T-helper 1 cell treated with Interleukin-12 subunit alpha and Interleukin-12 subunit beta and Interleukin-4 antibody, amounts not matched to agents 30 μg/mL and 1 μg/mL, for 36 hours (primary cell): ENCODE results near the gene ENC1.

Experiments
- H3K27ac Mint-ChIP-seq: one replicate; pipeline ENCODE4 v1.8.0; 2021; ENCODE audit warnings: mild to moderate bottlenecking, mixed read lengths
- H3K27me3 Mint-ChIP-seq: one replicate; pipeline ENCODE4 v1.8.0; 2021; ENCODE audit warnings: low read depth, mixed read lengths
- H3K36me3 Mint-ChIP-seq: one replicate; pipeline ENCODE4 v1.8.0; 2021; ENCODE audit warnings: low read depth, mixed read lengths
- H3K4me1 Mint-ChIP-seq: one replicate; pipeline ENCODE4 v1.8.0; 2021; ENCODE audit warnings: low read depth, mixed read lengths
- H3K4me3 Mint-ChIP-seq: one replicate; pipeline ENCODE4 v1.8.0; 2021; ENCODE audit warnings: mild to moderate bottlenecking, moderate library complexity, mixed read lengths
- H3K9me3 Mint-ChIP-seq: one replicate; pipeline ENCODE4 v1.8.0; 2021; ENCODE audit warnings: mixed read lengths

ENC1 gene

DNA sequence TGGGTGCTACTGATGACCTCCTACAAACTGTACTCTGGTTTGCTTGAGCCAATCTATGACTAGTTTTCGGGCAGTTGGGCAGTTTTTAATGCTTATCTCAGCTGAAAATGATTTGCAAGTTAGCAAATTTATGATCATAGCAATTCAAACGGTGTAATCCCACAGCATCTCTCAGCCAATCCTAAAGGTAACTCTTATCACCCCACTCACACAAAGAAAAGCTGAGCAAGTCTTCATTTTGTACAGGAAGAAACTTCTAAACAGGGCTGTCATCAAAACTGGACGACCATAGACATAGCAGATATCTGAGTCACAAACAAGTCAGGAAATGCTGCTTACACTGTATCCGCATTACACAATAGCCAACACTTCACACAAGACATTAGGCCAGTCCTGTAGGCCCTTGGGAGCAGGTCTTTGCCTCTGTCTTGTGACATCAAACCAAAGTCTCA is 2.6 kb upstream of the ENC1 start:
- Mint-ChIP-seq H3K9me3 (no peaks in the 10 kb centered on the region), H3K4me1 (peaks cover 27% of the 10 kb centered on the region), H3K4me3 (no peak overlapping the region), H3K36me3 (no peaks in the 10 kb centered on the region), H3K27ac (no peak overlapping the region), H3K27me3 (peaks cover 54% of the 10 kb centered on the region)

DNA sequence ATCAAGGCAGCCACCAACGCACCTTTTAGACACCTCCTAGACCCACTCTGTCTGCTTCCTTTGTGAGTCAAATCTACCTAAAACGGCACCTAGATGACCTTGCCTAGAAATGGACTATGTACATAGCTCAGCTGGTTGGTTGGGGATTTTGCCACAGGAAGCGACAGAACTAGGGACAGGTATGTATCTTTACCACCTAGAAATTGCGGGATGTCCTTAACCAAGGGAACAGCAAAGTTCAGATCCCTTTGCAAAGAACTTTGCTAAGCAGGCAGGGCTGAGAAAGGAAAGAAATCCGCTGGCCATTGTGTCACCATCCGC is 2.0 kb upstream of the ENC1 start:
- Mint-ChIP-seq H3K27me3 (peaks cover 60% of the 10 kb centered on the region), H3K4me1 (peaks cover 27% of the 10 kb centered on the region), H3K4me3 (no peak overlapping the region), H3K27ac (no peak overlapping the region), H3K36me3 (no peaks in the 10 kb centered on the region), H3K9me3 (no peaks in the 10 kb centered on the region)

DNA sequence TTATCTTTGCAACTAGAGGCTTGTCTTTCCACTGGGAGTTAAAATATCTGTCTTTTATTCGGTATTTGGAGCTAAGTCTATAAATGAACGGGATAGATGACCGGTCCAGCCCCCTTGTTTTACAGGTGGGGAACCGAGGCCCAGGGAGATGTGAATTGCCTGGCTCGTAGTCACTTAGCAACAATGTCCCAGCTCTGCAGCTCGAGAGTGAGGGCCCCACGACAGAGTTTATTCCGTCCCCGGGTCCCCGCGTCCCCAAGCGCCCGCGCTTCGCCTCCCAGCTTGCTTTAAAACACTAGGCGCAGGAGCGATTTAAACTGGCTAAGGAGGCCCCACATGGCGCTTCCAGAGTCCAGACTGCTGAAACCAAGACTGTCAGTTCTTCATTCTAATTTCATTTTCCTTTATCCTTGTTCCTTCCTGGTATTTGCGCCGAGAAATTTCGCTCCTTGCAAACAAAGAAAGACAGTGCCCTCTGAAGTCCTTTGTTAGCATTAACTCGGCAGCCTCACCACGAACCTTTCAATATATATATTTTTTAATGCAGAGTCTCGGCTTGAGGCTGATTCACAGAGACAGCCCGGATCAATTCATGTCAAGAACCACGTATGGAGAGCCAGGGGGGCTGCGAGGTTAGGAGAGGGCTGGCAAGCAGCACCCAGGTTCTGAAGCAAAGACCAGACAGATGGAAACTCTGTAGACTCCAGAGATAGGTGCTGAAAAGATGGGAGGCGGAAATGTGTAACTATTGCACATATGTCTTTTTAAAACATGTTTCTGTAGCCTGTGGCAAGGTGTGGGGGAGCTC is 1.4 kb upstream of the ENC1 start:
- peak overlapping the region; percentile 83 for H3K4me3 Mint-ChIP-seq
- no peaks in the 10 kb centered on the region for H3K9me3 Mint-ChIP-seq
- H3K27me3 Mint-ChIP-seq: peaks cover 66% of the 10 kb centered on the region
- peaks cover 27% of the 10 kb centered on the region for H3K4me1 Mint-ChIP-seq
- H3K27ac Mint-ChIP-seq: peak overlapping the region; percentile 23
- no peaks in the 10 kb centered on the region for H3K36me3 Mint-ChIP-seq

- Mint-ChIP-seq H3K4me3 (peak overlapping the region; percentile 83), H3K4me1 (peaks cover 27% of the 10 kb centered on the region), H3K36me3 (no peaks in the 10 kb centered on the region), H3K27me3 (peaks cover 66% of the 10 kb centered on the region), H3K9me3 (no peaks in the 10 kb centered on the region), H3K27ac (peak overlapping the region; percentile 23)
Observed at GRCh38 chr5:74640954-74641734, 616 bp upstream of the ENC1 start.

- Mint-ChIP-seq H3K27me3 (peaks cover 56% of the 10 kb centered on the region), H3K27ac (peak overlapping the region; percentile 58), H3K9me3 (no peaks in the 10 kb centered on the region), H3K4me1 (peaks cover 27% of the 10 kb centered on the region), H3K36me3 (no peaks in the 10 kb centered on the region), H3K4me3 (peak overlapping the region; percentile 83)
Observed at GRCh38 chr5:74639807-74640449, 600 bp downstream of the ENC1 start.

- H3K27ac Mint-ChIP-seq: peak overlapping the region; percentile 23
- H3K4me3 Mint-ChIP-seq: peak overlapping the region; percentile 83
- peaks cover 27% of the 10 kb centered on the region for H3K4me1 Mint-ChIP-seq
- H3K9me3 Mint-ChIP-seq: no peaks in the 10 kb centered on the region
- no peaks in the 10 kb centered on the region for H3K36me3 Mint-ChIP-seq
- H3K27me3 Mint-ChIP-seq: peaks cover 56% of the 10 kb centered on the region
Observed at GRCh38 chr5:74638970-74639806, 1.3 kb downstream of the ENC1 start.

DNA sequence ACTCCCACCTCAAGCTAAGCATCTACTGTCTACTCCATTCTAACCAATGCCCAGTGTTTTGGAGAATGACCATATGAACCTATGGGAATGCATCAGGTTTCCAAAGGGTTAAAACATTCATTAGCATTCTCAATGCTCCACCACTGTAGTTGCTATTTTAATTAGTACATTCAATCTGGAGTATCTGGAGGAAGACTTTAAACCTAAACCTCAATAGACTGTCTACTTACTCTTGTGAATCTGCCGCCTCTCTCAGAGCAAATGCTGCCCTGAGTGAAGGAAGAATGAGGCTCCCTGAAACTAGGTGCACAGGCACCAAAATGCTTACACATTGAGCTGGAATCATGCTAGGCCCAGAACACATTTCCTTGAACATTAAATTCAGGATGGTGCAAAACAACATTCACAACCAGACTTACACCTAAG is 2.0 kb downstream of the ENC1 start:
- H3K36me3 Mint-ChIP-seq: no peaks in the 10 kb centered on the region
- H3K9me3 Mint-ChIP-seq: no peaks in the 10 kb centered on the region
- H3K4me3 Mint-ChIP-seq: peak overlapping the region; percentile 0
- H3K4me1 Mint-ChIP-seq: peaks cover 27% of the 10 kb centered on the region
- peaks cover 52% of the 10 kb centered on the region for H3K27me3 Mint-ChIP-seq
- H3K27ac Mint-ChIP-seq: peak overlapping the region; percentile 0

DNA sequence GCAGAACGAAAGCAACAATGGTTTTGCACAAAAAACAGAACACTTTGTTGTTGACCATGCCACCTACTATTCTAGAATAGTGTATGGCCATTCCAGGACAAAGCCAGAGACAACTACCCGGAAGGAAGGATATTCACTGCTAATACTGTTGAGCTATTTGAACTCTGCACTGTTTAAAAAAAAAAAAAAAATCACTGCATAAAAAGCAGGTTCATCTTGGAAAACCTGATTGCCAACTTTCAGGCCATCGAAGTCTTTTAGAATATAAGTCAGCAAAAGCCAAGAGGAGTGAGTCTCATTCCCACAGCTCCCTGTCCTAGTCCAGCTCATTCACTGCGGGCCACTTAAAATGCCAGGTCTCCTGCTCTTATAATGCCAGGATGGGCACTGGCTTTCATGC is 4.0 kb downstream of the ENC1 start:
- peaks cover 32% of the 10 kb centered on the region for H3K27me3 Mint-ChIP-seq
- H3K4me1 Mint-ChIP-seq: peaks cover 29% of the 10 kb centered on the region
- no peaks in the 10 kb centered on the region for H3K36me3 Mint-ChIP-seq
- no peak overlapping the region for H3K27ac Mint-ChIP-seq
- no peaks in the 10 kb centered on the region for H3K9me3 Mint-ChIP-seq
- H3K4me3 Mint-ChIP-seq: no peak overlapping the region

- H3K36me3 Mint-ChIP-seq: no peaks in the 10 kb centered on the region
- H3K4me1 Mint-ChIP-seq: peaks cover 30% of the 10 kb centered on the region
Observed at GRCh38 chr5:74636149-74636548, 4.4 kb downstream of the ENC1 start.

GRCh38 chr5:74634611-74635286 is 5.8 kb downstream of the ENC1 start:
- Mint-ChIP-seq H3K27me3 (peaks cover 28% of the 10 kb centered on the region), H3K4me1 (peaks cover 28% of the 10 kb centered on the region), H3K9me3 (no peaks in the 10 kb centered on the region), H3K27ac (no peak overlapping the region), H3K4me3 (no peak overlapping the region), H3K36me3 (no peaks in the 10 kb centered on the region)

More at GRCh38 chr5:74636149-74636548, 4.4 kb downstream of the ENC1 start:
- Mint-ChIP-seq H3K9me3 (no peaks in the 10 kb centered on the region), H3K4me3 (no peak overlapping the region), H3K27ac (no peak overlapping the region), H3K27me3 (peaks cover 29% of the 10 kb centered on the region)

GRCh38 chr5:74633695-74634094 is 6.8 kb downstream of the ENC1 start:
- H3K36me3 Mint-ChIP-seq: no peaks in the 10 kb centered on the region
- no peak overlapping the region for H3K27ac Mint-ChIP-seq
- peaks cover 18% of the 10 kb centered on the region for H3K27me3 Mint-ChIP-seq
- H3K9me3 Mint-ChIP-seq: no peaks in the 10 kb centered on the region
- no peak overlapping the region for H3K4me3 Mint-ChIP-seq
- peaks cover 17% of the 10 kb centered on the region for H3K4me1 Mint-ChIP-seq

DNA sequence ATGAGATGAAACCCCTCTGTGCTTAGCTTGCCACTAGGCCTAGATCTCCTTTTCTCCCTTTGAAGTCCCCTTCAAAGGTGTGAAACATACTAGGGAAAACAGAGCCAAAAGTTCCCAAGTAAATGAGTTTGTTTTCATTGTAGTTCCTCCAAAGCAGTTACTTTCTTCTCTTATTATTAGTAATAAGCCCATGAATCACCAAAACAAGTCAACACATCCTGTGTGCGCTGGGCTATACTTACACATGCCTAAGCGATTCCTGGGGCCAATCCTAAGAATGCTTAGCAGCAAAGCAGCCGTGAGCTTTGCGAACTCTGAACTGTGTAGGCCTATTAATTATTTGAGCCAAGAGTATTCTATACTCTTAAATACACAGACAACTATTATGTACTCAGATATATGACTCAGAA is 7.6 kb downstream of the ENC1 start:
- no peaks in the 10 kb centered on the region for H3K9me3 Mint-ChIP-seq
- no peaks in the 10 kb centered on the region for H3K36me3 Mint-ChIP-seq
- no peak overlapping the region for H3K27ac Mint-ChIP-seq
- H3K4me1 Mint-ChIP-seq: peaks cover 15% of the 10 kb centered on the region
- H3K27me3 Mint-ChIP-seq: peaks cover 10% of the 10 kb centered on the region
- no peak overlapping the region for H3K4me3 Mint-ChIP-seq

DNA sequence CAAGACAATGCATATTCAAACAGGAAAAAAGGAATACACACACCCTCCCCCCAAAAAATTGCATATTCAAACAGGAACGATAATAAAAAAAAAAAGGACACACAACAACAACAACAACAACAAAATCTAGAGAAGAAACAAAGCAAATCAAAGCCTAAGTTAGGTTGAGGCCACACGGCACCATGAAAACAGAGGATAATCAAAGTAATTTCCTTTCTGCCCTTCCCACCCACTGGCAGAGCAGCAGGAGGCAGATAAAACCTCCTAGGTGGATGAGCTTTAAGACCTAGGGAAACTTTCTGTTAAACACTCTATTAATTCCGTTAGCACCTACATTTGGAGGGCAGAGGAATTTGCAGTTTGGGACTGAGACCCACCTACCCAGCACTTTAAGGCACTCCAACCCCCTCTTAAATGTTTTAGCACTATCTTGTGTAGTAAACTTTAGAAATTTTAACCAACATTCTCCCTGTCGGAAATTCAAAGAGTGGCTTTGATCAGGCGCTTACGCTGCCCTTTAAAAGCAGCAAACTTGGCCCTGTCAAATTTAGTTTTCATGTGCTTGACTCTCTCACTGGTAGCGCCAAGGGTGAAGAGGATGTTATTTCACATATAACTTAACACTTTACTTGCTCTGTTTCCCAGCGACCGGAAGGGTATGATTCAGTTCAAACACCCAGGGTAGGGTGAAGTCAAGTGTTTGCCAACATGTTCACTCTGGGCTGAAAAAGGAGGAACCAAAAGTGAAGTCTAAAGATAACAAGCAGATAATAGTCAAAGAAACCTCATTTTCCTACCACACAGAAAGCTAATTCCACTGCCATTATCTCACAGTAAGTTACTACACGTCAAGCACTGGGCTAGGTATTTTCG is 9.2 kb downstream of the ENC1 start:
- Mint-ChIP-seq H3K36me3 (no peaks in the 10 kb centered on the region), H3K4me3 (peak overlapping the region; percentile 1), H3K9me3 (no peaks in the 10 kb centered on the region), H3K27me3 (no peaks in the 10 kb centered on the region), H3K27ac (peak overlapping the region; percentile 74), H3K4me1 (peaks cover 15% of the 10 kb centered on the region)
